ENCODE results near the gene CYP1B1.
"Not testable (repeated sequence)": the region's sequence is repeated elsewhere in the genome, so short reads cannot be mapped to it uniquely, and the experiment has no call there.

Gene CYP1B1

GRCh38 chr2:38098421-38099098, 22.6 kb upstream of the CYP1B1 start:
- no peak for DNase-seq (ENCODE audit: low read depth)

DNA sequence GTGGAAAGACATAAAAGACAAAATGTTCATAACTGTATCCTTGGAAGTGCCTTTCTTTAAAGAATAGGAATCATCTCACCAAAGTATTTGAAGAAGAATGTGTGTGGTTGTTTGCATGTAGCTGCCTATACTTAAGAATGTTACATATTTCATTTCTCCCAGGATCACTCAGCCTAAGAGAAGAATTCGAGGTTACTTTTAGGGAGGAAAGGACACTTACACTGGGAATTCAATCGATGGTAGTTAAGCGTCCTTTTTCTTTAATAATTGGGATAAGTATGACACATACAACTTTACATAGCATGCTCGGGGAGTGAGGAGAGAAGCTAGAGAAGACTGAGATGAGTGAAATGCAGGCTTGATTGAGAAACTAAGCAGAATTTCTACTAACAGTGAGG, 22.0 kb upstream of the CYP1B1 start:
- no peak for DNase-seq (ENCODE audit: low read depth)

GRCh38 chr2:38097258-38097987, 21.5 kb upstream of the CYP1B1 start:
- no peak for DNase-seq (ENCODE audit: low read depth)

DNA sequence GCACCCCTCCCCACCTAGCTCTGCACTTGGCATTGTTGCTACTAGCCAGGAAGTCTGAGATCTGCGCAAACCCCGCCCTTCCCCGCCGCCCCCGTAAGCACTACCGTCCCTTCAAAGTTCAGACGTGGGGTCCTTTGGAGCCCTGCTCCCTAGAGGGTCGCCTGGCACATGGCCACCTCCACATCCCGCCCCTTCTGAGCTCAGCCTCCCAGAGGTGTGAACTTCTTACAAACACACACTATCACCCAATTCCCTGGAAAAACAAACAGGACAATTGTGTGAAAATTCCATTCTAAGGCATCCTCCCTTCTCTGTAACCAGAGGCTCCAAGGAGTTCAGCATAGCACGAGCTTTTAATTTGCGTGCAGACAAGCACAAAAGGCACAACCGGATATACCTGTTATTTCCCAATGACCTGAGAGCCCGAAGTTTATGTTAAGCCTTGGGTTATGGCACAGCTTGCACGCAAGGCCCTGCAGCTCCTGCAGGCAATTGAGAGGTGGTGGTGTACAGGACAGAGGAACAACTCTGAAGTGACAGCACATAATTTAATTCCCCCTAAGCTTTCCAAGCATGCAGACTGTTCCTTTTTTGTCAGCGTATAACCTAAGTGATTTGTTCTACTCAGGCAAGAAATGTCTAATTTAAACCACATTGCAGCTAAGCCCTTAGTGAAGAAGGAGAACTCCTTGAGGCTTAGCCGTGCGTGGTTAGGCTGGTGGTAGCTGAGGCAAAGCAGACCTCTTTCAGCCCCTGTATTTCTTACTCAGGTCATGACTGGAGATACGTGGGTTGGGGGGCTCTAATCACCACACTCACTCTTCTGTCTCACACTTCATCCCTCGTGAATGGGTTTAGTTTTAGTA, 20.3 kb upstream of the CYP1B1 start:
- DNase-seq (ENCODE audit: low read depth), result no peak

DNA sequence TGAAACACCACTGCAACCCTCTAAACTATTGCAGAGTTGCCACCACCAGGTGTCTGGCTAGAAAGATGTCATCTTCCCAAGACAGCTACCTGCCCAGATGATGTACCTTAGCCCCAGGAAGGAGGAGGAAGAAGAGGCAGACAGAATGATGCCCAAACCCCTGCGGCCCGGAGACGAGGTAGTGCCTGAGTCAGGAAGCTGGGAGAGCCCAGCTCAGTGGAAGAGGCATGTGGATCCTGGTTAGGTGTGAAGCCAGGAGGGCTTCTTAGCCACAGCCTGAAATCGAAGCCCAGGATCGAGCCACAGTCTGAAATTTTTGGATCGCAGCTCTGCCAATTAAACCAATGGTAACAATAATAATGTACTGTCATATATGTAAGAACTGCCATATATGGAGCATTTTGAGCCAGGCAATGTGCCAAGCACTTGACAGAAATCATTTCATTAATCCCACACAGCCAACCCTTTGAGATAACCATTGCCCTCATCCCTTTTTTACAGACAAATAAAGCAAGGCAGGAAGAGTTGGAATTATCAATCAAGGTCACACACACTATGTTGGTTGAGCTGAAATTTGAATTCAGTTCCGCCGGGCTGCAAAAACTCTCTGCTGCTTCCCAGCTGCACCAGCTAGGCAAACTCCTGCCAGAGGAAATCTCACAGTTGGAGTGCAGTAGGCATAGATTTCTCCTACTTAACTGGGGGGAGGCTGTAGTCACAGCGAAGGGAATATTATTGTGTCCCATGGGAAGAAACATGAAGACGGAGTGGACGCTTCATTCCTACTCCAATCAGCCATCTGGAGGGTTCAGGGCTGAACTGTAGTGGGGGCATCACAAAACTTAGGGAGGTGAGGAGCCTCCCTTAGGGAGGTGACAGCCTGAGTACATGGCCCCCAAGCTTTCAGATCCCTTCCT, 19.4 kb upstream of the CYP1B1 start:
- DNase-seq (ENCODE audit: low read depth), result no peak

DNA sequence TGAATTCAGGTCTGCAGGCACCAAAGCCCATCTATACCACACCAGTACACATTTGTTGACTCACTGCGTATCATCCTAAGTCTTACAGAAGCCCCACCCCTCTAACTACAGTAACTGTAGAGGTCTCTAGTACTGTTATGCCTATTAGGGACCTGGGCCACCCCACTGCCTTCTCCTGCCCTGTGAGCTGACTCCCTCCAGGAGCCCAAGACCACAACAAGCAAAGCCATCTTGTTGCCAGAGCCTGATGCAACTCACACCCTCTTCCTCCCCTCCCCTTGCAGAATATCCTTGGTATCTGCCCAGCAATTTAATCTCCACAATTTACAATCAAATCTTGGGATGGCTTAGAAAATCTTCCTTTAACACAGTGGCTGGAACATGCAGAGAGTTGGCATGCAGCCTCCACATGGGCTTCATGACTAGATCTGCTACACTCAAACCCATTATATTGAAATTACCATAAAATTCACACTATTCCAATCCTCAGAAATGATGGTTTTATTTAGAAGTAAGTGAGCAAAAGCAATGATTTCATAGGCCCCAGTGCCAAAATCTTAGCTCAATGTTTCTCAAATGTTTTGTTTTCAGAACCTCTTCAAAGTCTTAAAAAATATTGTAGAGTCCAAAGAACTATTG, 17.7 kb upstream of the CYP1B1 start:
- DNase-seq (ENCODE audit: low read depth), result no peak

- no peak for DNase-seq (ENCODE audit: low read depth)
Observed at GRCh38 chr2:38092196-38092902, 16.4 kb upstream of the CYP1B1 start.

DNA sequence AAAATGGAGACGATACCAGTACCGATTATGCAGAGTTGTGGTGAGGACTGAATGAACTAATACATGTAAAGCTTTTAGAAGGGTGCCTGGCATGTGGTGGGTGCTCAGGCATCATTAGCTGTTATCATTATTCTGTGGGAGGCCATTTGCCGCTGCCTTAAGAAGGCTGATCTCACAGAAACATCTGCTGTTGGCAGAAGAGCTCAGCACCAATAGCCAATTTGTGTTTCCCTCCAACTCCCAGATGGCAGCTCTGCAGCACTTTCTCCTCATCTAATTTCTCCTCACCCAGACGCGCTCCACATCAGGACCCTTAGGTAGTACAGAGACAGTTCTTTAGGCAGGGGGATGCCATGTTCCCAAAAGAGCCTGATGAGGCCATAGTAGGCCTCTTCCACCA, 15.8 kb upstream of the CYP1B1 start:
- no peak for DNase-seq (ENCODE audit: low read depth)

DNA sequence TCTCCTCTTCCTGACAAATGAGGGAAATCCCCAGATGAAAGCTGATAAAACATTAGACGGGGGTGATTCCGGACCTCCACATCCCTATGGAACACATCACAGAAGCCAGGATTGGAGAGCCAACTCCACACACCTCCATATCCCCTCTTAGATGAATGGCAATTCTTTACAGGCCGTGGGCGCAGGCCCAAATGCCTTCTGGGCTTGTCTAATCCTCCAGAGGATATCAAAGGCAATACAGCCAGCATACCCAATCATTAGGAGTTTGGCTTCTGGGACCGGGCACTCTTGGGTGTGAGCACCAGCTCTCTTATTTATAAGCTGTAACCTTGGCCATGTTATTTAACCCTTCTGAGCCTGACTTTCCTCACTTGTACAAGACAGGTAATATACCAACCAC, 15.0 kb upstream of the CYP1B1 start:
- no peak for DNase-seq (ENCODE audit: low read depth)

DNA sequence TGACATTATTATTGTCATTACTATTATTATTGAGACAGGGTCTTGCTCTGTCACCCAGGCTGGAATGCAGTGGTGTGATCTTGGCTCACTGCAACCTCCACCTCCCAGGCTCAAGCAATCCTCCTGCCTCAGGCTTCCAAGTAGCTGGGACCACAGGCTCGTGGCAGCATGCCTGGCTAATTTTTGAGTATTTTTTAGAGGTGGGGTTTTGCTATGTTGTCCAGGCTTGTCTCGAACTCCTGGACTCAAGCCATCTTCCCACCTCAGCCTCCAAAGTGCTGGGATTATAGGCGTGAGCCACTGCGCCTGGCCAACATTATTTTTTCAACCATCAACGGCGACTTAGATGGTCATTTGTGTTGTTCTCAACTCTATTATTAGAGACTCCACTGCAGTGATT, 14.3 kb upstream of the CYP1B1 start:
- not testable (repeated sequence) for DNase-seq (ENCODE audit: low read depth)

- not testable (repeated sequence) for DNase-seq (ENCODE audit: low read depth)
Observed at GRCh38 chr2:38085998-38086698, 10.2 kb upstream of the CYP1B1 start.

DNA sequence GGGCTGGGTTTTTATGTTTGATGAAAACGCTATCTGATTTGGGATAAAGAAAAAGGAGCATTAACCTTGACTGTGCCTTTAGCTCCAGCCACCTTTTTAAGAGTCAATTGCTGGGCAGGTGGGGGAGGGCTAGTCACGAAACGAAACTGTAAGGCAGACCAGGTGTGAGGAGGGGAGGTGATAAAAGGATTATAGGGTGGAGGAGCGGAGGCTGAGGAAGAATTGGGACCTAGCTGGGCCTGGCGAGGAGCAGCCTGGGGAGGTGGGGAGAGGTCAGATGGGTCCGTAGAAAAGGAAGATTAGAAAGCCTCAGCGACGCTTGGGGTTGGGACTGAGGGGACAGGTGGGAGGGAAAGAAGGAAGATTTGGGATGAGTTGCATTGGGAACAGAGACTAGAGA, 8.6 kb upstream of the CYP1B1 start:
- DNase-seq (ENCODE audit: low read depth), result not testable (repeated sequence)

GRCh38 chr2:38082727-38083126, 6.8 kb upstream of the CYP1B1 start:
- not testable (repeated sequence) for DNase-seq (ENCODE audit: low read depth)

- no peak for DNase-seq (ENCODE audit: low read depth)
Observed at GRCh38 chr2:38080346-38080745, 4.4 kb upstream of the CYP1B1 start.

DNA sequence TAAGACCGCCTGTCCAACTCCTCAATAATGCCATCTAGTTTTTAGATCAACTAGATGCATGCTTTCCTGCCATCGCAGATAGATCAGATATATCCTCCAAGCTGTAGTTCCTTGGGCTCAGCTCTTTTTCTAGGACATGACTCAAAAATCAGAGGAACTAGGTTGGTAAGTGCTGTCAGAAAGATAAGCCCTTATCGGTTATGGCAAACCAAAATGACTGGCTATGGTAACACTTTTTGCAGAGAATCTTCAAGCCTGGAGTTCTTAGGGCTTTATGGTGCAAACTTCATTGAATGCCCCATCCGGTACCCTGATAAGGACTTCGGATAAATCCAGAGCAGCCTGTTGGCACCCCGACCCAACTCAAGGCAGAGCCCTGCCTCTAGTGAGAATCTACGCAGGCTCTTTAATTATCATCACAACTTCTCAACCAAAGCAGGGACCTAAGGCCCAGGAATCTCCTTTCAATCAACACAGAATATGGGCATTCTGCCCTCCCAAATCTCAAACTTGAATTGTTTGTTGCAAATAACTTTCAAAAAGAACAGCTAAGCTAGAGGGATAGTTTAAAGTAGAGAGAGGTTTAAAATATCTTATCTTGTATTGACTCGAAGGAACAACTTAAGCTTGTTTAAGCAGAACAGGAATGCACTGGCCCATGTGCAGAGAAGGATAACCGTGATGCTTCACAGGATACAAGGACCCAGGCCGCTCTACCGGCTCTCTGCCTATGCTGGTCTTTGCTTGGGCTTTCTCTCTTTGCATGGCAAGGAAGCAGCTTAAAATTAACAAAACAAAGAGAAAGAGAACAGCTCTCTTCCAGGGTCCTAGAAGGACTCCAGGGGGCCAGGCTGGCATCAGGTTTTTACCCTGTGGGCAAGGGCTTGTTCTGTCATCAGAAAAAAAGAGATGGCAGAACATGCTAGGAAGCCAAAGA, 3.4 kb upstream of the CYP1B1 start:
- no peak for DNase-seq (ENCODE audit: low read depth)

GRCh38 chr2:38077431-38077769, 1.4 kb upstream of the CYP1B1 start:
- no peak for DNase-seq (ENCODE audit: low read depth)

DNA sequence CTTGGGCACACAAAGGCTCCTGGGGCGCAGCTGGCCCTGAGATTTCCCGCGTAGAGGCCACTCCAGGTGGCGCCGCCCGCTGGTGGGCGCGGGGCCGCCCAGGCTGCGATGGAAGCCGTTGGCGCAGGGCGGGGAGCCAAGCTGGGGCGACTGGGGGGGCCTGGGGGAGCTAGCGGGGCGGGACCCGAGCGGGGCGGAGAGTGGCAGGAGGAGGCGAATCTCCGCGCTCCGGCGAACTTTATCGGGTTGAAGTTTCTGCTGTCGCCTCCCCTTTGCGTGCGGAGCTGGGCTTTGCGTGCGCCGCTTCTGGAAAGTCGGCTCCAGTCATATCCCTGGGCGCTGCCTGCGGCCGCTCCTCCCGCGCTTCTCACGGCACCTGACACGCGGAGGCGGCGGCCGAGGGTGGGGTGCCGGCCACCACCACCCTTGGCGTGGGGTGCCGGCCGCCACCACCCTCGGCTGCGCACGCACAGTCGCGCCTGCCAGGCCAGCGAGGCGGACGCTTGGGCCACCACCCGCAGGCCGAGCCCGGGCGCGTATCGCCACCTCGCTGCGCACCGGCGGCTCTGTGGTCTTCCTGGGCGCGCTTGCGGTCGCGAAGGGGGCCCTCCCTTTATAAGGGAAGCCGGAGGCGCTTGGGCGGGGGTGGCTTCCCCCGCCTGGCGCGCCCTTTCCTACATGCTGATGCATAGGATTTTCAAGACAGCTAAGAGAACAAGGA, 919 bp upstream of the CYP1B1 start:
- no peak for DNase-seq (ENCODE audit: low read depth)

- DNase-seq (ENCODE audit: low read depth), result no peak
Observed at GRCh38 chr2:38076152-38076709, 280 bp upstream of the CYP1B1 start.
